Germinal center (tissue), 1 donor: ENCODE data around the gene DXO.
"Not testable (repeated sequence)": the region's sequence is repeated elsewhere in the genome, so short reads cannot be mapped to it uniquely, and the experiment has no call there.

Experiments
- DNase-seq: peaks from one replicate; pipeline ENCODE4 v3.0.0; 2012; ENCODE audit warnings: mixed read lengths, low spot score

The DXO gene

DNA sequence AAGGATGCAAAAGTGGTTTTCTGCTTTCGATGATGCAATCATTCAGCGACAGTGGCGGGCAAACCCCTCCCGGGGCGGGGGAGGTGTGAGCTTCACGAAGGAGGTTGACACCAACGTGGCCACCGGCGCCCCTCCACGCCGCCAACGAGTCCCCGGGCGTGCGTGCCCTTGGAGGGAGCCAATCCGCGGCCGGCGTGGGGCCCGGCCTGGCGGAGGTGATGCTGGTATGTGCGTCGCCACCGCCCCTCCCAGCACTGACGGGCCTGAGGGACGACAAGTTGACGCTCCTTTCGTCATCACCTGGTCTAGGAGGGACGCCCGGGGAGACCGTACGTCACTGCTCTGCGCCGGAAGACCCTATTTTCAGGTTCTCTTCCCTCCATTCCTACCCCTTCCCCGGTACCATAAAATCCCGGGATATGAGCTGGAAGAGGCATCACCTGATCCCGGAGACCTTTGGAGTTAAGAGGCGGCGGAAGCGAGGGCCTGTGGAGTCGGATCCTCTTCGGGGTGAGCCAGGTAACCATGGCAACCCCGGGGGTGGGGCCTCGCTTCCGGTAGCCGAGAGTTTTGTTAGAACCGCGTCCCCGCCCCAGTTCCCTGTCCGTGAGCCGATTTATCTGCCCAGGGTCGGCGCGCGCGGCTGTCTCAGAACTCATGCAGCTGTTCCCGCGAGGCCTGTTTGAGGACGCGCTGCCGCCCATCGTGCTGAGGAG, at the start of gene DXO:
TSS of gene DXO (minus strand) at position 146 of the 716 bp plus-strand sequence. CDS start 463 bp downstream, outside the sequence.
- peak; percentile 97 for DNase-seq

DNA sequence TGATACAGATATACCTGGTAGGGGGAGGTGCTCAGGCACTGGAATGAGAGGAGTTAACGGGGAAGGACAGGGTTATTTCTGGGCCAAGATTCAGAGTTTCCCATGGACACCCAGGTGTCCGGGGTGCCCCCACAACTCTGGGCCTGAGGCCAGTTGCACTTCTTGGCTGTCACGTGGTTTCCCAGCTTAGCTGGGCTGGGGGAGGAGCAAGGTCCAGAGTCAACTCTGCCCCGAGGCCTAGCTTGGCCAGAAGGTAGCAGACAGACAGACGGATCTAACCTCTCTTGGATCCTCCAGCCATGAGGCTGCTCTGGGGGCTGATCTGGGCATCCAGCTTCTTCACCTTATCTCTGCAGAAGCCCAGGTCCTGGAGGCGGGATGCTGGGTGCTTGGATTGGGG, 42.6 kb upstream of the DXO start, which contains the start of gene C4B:
TSS of gene C4B (plus strand) at position 249 of the 400 bp plus-strand sequence. CDS start at position 300, 51 bp downstream.
- not testable (repeated sequence) for DNase-seq

DNA sequence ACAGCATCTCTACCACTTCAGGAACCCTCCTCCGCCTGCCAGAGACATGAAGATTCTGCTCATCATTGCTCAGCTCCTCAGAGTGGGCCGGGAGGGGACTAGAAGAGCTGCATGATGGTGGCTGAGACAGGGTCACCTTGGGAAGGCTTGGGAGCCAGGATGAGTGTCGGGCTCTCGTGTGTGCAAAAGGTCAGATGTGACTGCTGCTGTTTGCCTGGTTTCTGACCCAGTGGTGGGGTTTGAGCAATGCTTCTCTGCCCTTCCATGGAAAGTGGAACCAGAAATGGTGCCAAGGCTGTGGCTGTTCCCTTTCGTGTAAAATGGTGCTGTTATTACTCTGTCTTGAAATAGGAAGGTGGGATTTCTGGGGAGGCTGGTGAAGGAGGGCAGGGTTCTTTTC, 41.8 kb upstream of the DXO start:
- not testable (repeated sequence) for DNase-seq

DNA sequence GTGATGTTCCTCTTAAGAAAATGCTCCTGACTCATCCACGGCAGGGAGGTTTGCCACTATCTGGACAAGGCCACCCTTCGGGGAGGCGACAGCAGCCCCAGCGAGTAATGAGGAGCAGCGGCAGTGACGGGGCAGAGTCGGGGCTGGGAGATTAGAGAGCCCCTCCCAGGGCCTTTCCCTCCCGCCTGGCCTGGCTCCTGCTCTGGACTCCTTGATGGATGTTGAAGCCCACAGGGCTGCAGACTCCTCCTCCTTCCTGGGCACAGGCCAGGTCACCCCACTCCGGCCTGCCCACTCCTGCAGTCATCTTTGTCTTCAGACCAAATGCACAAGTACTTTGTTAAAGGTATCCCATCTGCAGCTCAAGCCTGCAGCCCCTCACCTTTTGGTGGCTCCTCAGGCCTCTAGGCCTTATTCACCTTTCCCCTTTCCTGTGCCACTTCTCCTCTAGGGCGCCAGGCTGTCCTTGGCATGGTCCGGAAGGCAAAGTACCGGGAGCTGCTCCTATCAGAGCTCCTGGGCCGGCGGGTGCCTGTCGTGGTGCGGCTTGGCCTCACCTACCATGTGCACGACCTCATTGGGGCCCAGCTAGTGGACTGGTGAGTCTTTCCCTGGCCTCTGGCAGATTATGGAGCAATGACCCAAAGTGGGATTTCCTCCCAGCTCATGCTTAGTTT, 41.1 kb upstream of the DXO start:
- not testable (repeated sequence) for DNase-seq

DNA sequence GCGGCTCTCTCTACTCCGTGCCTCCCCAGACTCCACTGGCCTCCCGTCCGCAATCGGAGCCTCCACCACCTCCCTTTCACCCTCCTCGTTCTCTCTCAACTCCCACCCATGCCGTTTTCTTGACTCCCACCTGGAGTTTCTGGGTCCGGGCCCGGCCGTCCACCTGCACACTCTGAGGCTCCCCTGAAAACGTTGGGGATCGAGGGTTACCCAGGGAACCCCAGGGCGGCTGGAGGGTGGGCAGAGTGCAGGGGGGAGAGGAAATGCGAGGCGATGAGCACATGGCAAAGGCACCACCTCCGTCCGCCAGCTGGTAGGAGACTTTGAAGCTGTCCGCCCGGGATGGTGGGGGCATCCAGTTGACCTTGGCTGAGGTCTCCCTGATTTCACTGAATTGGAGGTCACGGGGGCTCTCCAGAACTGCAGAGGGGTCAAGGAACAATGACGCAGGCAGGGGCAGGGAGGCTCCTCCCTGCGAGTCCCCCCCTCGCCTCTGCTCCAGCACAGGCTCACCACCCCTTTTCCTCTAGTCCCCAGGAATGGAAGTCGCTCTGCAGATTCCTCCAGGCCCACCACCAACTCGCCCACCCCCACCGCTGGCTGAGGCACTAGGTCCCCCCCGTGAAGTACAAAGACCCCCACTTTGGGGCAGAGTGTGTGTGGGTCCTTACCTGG, 39.1 kb upstream of the DXO start:
- not testable (repeated sequence) for DNase-seq

DNA sequence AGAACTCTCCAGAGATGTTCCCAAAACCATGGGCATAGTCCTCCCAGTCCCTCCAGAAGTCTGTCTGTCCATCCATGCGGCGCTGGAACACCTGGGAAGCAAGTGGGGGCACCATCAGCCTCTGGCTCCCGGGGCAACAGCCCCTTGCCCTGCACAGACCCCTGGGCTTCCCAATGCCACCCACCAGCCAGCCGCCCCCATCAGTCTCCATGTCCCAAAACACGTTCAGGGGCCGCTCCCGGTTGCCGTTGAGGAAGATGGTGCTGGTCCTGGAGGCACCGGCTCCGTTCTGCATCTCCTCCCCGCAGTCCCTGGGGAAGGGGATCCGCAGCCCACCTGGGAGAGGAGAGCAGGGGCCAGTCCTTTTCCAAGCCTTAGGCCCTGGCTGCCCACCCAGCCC, 37.6 kb upstream of the DXO start:
- DNase-seq: not testable (repeated sequence)

DNA sequence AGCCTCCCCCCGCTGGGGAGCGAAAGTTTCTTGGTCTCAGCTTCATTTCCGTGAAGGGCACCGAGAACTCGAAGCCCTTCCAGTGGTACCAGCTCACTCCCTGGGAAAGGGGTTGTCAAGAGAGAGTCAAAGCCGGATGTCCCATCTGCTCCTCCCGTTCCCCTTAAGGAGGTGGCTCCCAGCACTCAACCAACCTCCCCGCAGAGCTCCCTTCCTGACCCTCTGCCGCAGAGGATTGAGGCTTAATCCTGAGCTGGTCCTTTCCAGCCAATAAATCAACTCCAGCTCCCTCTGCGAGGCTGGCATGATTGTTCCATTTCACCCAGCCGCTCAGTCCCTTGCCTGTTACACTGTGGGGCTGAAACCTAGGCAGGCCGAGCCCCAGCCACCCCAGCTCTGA, 36.7 kb upstream of the DXO start:
- not testable (repeated sequence) for DNase-seq

DNA sequence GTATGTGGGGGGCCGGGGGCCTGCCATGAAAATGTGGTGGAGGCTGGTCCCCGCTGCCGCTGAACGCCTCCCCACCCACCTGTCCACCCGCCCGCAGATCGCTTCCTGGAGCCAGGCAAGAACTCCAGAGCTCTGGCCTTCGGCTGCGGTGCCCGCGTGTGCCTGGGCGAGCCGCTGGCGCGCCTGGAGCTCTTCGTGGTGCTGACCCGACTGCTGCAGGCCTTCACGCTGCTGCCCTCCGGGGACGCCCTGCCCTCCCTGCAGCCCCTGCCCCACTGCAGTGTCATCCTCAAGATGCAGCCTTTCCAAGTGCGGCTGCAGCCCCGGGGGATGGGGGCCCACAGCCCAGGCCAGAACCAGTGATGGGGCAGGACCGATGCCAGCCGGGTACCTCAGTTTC, 36.1 kb upstream of the DXO start:
- DNase-seq: not testable (repeated sequence)

DNA sequence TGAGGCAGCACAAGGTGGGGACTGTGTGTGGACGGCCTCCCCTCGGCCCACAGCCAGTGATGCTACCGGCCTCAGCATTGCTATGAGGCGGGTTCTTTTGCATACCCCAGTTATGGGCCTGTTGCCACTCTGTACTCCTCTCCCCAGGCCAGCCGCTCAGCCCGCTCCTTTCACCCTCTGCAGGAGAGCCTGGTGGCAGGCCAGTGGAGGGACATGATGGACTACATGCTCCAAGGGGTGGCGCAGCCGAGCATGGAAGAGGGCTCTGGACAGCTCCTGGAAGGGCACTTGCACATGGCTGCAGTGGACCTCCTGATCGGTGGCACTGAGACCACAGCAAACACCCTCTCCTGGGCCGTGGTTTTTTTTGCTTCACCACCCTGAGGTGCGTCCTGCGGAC, 35.1 kb upstream of the DXO start:
- not testable (repeated sequence) for DNase-seq

DNA sequence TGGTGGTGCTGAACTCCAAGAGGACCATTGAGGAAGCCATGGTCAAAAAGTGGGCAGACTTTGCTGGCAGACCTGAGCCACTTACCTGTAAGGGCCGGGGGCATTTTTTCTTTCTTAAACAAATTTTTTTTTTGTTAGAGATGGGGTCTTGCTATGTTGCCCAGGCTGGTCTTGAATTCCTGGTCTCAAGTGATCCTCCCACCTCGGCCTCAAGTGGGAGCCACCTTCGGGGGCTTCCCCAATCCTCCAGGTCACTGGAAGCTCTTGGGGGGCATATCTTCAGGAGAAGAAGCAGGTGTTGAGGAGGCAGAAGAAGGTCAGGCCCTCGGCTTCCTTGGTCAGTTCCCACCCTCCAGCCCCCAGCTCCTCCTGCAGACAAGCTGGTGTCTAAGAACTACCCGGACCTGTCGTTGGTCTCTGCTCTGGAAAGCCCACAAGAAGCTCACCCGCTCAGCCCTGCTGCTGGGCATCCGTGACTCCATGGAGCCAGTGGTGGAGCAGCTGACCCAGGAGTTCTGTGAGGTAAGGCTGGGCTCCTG, 34.1 kb upstream of the DXO start:
- DNase-seq: not testable (repeated sequence)

DNA sequence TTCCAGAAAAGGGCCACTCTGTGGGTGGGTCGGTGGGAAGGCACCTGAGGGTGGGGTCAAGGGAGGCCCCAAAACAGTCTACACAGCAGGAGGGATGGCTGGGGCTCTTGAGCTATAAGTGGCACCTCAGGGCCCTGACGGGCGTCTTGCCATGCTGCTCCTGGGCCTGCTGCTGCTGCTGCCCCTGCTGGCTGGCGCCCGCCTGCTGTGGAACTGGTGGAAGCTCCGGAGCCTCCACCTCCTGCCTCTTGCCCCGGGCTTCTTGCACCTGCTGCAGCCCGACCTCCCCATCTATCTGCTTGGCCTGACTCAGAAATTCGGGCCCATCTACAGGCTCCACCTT, 33.6 kb upstream of the DXO start:
- not testable (repeated sequence) for DNase-seq

DNA sequence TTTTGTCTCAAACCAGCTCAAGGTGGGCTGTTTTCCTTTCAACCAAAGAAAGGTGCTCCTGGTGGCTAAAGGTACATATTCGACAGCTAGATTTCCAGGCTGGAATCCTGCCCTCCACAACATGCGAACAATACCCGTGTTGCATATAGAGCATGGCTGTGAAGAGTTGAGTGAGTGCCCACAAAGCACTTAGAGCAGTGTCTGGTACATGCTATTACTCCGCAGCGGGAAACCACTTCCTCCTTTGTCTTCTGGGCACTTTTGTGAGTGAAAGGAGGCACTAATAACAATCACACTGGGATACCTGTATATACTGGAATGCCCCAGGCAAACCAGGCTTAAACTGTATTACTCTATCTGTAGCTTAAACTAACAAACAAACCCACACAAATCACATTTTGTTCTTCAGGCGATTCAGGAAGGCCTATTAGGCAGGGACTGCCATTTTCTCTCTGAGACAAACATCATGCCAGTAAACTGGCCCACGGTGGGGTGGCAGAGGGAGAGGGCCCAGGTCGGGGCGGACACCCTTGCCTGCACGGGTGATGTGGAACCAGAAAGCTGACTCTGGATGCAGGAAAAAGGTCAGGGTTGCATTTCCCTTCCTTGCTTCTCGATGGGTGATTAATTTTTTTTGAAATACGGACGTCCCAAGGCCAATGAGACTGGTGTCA, 33.1 kb upstream of the DXO start:
- DNase-seq: not testable (repeated sequence)

DNA sequence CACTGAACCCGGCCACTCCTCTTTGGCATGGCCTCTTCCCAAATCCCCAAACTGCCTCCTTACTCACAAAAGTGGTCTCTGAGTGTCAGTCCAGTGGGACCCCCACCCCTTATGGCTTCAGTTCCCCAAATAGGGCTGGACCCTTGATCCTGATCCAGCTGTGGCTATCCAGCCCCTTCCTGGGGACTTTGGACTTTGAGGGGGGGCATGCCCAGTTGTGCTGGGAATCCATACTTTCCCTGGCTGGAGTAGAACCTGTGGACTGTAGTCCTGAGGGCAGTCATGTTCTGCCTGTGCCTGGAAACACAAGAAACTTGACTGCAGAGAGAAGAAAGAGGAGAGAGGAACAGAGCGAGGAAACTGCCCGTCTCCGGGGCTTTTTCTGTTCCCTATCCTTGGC, 32.5 kb upstream of the DXO start:
- DNase-seq: not testable (repeated sequence)

DNA sequence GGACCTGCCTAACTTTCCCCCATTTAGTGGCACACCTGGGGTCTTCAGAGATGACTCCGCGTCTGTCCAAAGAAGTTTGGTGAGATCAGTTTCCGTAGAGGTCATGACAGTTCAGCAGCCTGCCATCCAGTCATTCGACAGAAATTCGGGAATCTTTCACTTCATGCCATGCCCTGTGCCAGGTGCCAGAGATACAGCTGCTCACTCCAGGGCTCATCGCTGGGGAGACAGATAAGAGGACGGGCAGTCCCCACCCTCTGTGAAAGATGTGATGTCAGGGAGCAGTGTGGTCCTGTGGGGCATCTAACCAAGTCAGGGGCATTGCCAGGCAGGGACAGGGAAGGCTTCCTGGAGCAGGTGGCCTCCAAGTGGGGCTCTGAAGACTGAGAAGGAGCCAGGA, 31.4 kb upstream of the DXO start:
- not testable (repeated sequence) for DNase-seq

DNA sequence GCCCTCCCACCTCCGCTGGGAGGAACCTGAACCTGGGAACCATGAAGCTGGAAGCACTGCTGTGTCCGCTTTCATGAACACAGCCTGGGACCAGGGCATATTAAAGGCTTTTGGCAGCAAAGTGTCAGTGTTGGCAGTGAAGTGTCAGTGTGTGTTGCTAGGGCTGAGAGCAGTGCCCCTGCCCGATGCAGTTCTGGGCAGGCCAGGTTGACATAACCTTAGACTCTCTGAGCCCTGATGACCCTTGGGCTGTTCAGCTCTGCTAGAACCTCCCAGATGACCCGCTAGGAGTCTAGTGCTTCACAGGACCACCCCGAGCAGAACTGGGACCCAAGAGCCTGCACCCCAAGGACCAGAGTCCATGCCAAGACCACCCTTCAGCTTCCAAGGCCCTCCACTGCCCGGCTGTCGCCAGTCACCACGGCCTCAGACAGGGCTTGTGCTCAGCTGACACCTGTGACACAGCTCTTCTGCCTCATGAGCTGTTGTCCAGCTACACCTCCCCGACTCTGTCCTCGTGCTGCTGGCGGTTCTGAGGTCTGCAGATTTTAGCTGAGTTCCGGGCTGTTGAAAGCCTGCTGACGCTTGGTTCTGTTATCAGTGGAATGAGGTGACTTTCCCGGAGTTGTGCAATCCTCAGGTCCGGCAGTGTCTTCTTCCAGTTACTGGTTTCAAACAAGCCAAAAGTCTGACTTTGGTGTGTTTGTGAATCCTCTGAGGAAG, 30.8 kb upstream of the DXO start:
- DNase-seq: not testable (repeated sequence)

DNA sequence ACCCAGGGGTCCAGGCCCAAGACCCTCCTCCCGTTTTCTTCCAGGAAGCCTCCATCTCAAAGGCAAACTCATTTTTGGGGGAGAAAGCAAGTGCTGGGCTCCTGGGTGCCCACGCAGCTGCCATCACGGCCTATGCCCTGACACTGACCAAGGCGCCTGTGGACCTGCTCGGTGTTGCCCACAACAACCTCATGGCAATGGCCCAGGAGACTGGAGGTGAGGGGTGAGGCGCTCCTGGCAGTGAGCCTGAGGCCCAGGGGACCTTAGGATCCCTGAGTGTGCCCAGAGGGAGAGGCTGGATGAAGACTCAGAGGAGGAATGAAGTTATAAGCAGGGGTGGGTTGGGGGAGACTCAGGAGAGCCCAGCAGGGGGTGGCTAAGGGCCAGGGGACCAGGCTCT, 24.4 kb upstream of the DXO start:
- not testable (repeated sequence) for DNase-seq

DNA sequence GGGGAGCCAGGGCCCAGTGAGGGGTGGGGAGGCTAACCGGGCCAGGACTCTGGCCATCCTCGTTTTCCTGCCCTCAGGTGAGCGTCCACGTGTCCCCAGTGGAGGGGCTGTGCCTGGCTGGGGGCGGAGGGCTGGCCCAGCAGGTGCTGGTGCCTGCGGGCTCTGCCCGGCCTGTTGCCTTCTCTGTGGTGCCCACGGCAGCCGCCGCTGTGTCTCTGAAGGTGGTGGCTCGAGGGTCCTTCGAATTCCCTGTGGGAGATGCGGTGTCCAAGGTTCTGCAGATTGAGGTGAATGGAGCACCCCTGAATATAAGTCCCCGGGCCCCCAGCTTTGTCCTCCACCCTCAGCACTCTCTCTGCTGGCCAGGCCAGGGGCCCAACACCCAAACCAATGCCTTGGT, 22.5 kb upstream of the DXO start:
- not testable (repeated sequence) for DNase-seq

DNA sequence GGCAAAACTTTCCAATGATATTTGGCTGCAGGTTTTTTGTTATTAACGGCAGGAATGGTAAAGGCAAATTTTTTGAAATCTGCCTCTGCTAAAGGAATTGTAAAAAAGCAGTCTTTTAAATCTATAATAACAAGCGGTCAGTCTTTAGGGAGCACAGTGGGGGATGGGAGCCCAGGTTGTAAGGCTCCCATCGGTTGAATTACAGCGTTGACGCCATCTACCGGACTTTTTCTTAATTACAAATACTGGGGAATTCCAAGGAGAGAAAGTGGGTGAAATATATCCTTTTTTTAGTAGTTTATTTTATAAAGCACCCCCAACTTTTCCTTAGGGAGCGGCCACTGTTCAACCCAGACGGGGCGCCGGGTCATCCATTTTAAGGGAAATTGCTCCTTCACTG, 17.4 kb upstream of the DXO start:
- DNase-seq: not testable (repeated sequence)

DNA sequence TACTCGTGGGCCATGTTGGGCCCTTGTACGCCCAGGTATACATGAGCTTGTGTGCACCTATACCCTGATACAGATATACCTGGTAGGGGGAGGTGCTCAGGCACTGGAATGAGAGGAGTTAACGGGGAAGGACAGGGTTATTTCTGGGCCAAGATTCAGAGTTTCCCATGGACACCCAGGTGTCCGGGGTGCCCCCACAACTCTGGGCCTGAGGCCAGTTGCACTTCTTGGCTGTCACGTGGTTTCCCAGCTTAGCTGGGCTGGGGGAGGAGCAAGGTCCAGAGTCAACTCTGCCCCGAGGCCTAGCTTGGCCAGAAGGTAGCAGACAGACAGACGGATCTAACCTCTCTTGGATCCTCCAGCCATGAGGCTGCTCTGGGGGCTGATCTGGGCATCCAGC, 9.8 kb upstream of the DXO start, which contains the start of gene C4A:
TSS of gene C4A (plus strand) at position 314 of the 400 bp plus-strand sequence. CDS start at position 365, 51 bp downstream.
- not testable (repeated sequence) for DNase-seq

DNA sequence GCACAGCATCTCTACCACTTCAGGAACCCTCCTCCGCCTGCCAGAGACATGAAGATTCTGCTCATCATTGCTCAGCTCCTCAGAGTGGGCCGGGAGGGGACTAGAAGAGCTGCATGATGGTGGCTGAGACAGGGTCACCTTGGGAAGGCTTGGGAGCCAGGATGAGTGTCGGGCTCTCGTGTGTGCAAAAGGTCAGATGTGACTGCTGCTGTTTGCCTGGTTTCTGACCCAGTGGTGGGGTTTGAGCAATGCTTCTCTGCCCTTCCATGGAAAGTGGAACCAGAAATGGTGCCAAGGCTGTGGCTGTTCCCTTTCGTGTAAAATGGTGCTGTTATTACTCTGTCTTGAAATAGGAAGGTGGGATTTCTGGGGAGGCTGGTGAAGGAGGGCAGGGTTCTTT, 9.1 kb upstream of the DXO start:
- not testable (repeated sequence) for DNase-seq

DNA sequence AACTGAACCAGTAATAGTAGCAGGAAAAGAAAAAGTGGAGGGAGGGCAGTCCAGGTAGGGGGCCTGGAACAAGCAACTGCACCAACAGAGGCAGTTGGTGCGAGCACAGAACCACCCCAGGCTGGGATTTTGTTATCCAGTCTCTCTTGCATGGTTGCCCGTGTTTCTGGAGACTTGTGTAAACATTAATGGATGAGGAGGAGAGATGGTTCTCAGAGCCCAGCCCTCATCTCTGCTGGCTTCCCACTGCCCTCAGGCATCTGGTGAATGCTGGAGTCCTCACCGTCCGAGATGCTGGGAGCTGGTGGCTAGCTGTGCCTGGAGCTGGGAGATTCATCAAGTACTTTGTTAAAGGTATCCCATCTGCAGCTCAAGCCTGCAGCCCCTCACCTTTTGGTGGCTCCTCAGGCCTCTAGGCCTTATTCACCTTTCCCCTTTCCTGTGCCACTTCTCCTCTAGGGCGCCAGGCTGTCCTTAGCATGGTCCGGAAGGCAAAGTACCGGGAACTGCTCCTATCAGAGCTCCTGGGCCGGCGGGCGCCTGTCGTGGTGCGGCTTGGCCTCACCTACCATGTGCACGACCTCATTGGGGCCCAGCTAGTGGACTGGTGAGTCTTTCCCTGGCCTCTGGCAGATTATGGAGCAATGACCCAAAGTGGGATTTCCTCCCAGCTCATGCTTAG, 8.4 kb upstream of the DXO start:
- DNase-seq: not testable (repeated sequence)
